ENCODE measurements around the gene MMRN1. TPM values are rescaled to one million over a fixed set of nuclear protein-coding genes. Genes with fewer than 3 reads are reported as not detected.
A peak's percentile ranks its signal among the peaks of the same experiment; 100 is the strongest.

MMRN1 gene
- total RNA-seq (2014; rRNA removed; shearing (Covaris generic)) = 0.03 and 0.12 TPM in 2 replicates
- not detected in 2 replicates for polyA plus RNA-seq (2014; cell fraction: nucleus; rRNA removed)

- no peak for DNase-seq (ENCODE audit: extremely low read depth, low read depth)
Measured at GRCh38 chr4:89894649-89895550, at the start of gene MMRN1. TSS of gene MMRN1 (plus strand) at chr4:89894854. CDS start at chr4:89894972, 118 bp downstream.

GRCh38 chr4:89847571-89848325, 46.9 kb upstream of the MMRN1 start:
- DNase-seq (ENCODE audit: extremely low read depth, low read depth) = no peak

GRCh38 chr4:89855236-89855635, 39.4 kb upstream of the MMRN1 start:
- no peak for DNase-seq (ENCODE audit: extremely low read depth, low read depth)

- no peak for DNase-seq (ENCODE audit: extremely low read depth, low read depth)
Measured at GRCh38 chr4:89860971-89861370, 33.7 kb upstream of the MMRN1 start.

- no peak for DNase-seq (ENCODE audit: extremely low read depth, low read depth)
Measured at GRCh38 chr4:89863533-89863932, 31.1 kb upstream of the MMRN1 start.

GRCh38 chr4:89868276-89868675, 26.4 kb upstream of the MMRN1 start:
- DNase-seq (ENCODE audit: extremely low read depth, low read depth) = no peak

- no peak for DNase-seq (ENCODE audit: extremely low read depth, low read depth)
Measured at GRCh38 chr4:89868999-89869589, 25.6 kb upstream of the MMRN1 start.

GRCh38 chr4:89871211-89871610, 23.4 kb upstream of the MMRN1 start:
- no peak for DNase-seq (ENCODE audit: extremely low read depth, low read depth)

GRCh38 chr4:89876548-89876947, 18.1 kb upstream of the MMRN1 start:
- no peak for DNase-seq (ENCODE audit: extremely low read depth, low read depth)

GRCh38 chr4:89878611-89879010, 16.0 kb upstream of the MMRN1 start:
- no peak for DNase-seq (ENCODE audit: extremely low read depth, low read depth)

GRCh38 chr4:89879215-89879614, 15.4 kb upstream of the MMRN1 start:
- DNase-seq (ENCODE audit: extremely low read depth, low read depth) = no peak

GRCh38 chr4:89889289-89889688, 5.4 kb upstream of the MMRN1 start:
- no peak for DNase-seq (ENCODE audit: extremely low read depth, low read depth)

GRCh38 chr4:89897867-89898266, 3.2 kb downstream of the MMRN1 start:
- DNase-seq (ENCODE audit: extremely low read depth, low read depth) = no peak

GRCh38 chr4:89898304-89898716, 3.7 kb downstream of the MMRN1 start:
- no peak for DNase-seq (ENCODE audit: extremely low read depth, low read depth)

GRCh38 chr4:89899152-89899551, 4.5 kb downstream of the MMRN1 start:
- no peak for DNase-seq (ENCODE audit: extremely low read depth, low read depth)

- no peak for DNase-seq (ENCODE audit: extremely low read depth, low read depth)
Measured at GRCh38 chr4:89899854-89900253, 5.2 kb downstream of the MMRN1 start.

GRCh38 chr4:89901808-89902431, 7.3 kb downstream of the MMRN1 start:
- peak; percentile 47 for DNase-seq (ENCODE audit: extremely low read depth, low read depth)

- DNase-seq (ENCODE audit: extremely low read depth, low read depth) = no peak
Measured at GRCh38 chr4:89904524-89904923, 9.9 kb downstream of the MMRN1 start.

GRCh38 chr4:89906316-89906715, 11.7 kb downstream of the MMRN1 start:
- DNase-seq (ENCODE audit: extremely low read depth, low read depth) = no peak

- DNase-seq (ENCODE audit: extremely low read depth, low read depth) = no peak
Measured at GRCh38 chr4:89906777-89907521, 12.3 kb downstream of the MMRN1 start.
